Fibroblast of skin of right biceps (primary cell): ENCODE results near the gene GRIA1.

Experiments used
- DNase-seq: peaks from one replicate; pipeline ENCODE4 v3.0.0-alpha.2; 2013

The GRIA1 gene

GRCh38 chr5:153500178-153500577, 9.7 kb downstream of the GRIA1 start:
- DNase-seq = no peak

- no peak for DNase-seq
Observed at GRCh38 chr5:153504726-153505125, 14.3 kb downstream of the GRIA1 start.

- no peak for DNase-seq
Observed at GRCh38 chr5:153508700-153509099, 18.2 kb downstream of the GRIA1 start.

GRCh38 chr5:153511622-153512021, 21.2 kb downstream of the GRIA1 start:
- no peak for DNase-seq

- peak; percentile 85 for DNase-seq
Observed at GRCh38 chr5:153513156-153513555, 22.7 kb downstream of the GRIA1 start.

- peak; percentile 79 for DNase-seq
Observed at GRCh38 chr5:153515301-153515700, 24.8 kb downstream of the GRIA1 start.

- DNase-seq = no peak
Observed at GRCh38 chr5:153516504-153517240, 26.2 kb downstream of the GRIA1 start.

- DNase-seq = peak; percentile 22
Observed at GRCh38 chr5:153517241-153517611, 26.8 kb downstream of the GRIA1 start.

- DNase-seq = no peak
Observed at GRCh38 chr5:153520137-153520536, 29.7 kb downstream of the GRIA1 start.

- DNase-seq = peak; percentile 60
Observed at GRCh38 chr5:153520952-153521351, 30.5 kb downstream of the GRIA1 start.

GRCh38 chr5:153523211-153523610, 32.7 kb downstream of the GRIA1 start:
- DNase-seq = peak; percentile 74

GRCh38 chr5:153523831-153524230, 33.4 kb downstream of the GRIA1 start:
- DNase-seq = peak; percentile 88

GRCh38 chr5:153525536-153525935, 35.1 kb downstream of the GRIA1 start:
- DNase-seq = no peak

GRCh38 chr5:153530357-153531143, 40.1 kb downstream of the GRIA1 start:
- no peak for DNase-seq

GRCh38 chr5:153533546-153533945, 43.1 kb downstream of the GRIA1 start:
- DNase-seq = no peak

- DNase-seq = no peak
Observed at GRCh38 chr5:153534102-153534501, 43.6 kb downstream of the GRIA1 start.

- DNase-seq = no peak
Observed at GRCh38 chr5:153537207-153537606, 46.7 kb downstream of the GRIA1 start.

GRCh38 chr5:153539983-153540382, 49.5 kb downstream of the GRIA1 start:
- no peak for DNase-seq

GRCh38 chr5:153542536-153542935, 52.1 kb downstream of the GRIA1 start:
- DNase-seq = peak; percentile 60

GRCh38 chr5:153543288-153543687, 52.8 kb downstream of the GRIA1 start:
- no peak for DNase-seq

GRCh38 chr5:153543959-153544470, 53.5 kb downstream of the GRIA1 start:
- DNase-seq = peak; percentile 67

- no peak for DNase-seq
Observed at GRCh38 chr5:153544706-153545105, 54.2 kb downstream of the GRIA1 start.

GRCh38 chr5:153546566-153546965, 56.1 kb downstream of the GRIA1 start:
- DNase-seq = peak; percentile 67

GRCh38 chr5:153551537-153552079, 61.1 kb downstream of the GRIA1 start:
- DNase-seq = peak; percentile 99
